ENCODE measurements around the gene ACADM.

GRCh38 chr1:75785983-75786853 lies 61.7 kb downstream of the ACADM start, which contains the start of gene RABGGTB:
- TF ChIP-seq CTCF (IDR thresholded peaks at IDR 0.05) (no peak), POLR2A (IDR thresholded peaks at IDR 0.05) (peak; percentile 38)
